Fibroblast of the aortic adventitia (primary cell): ENCODE measurements around the gene MFNG. TPM values are rescaled to one million over a fixed set of nuclear protein-coding genes. Genes with fewer than 3 reads are reported as not detected.
A peak's percentile ranks its signal among the peaks of the same experiment; 100 is the strongest.
"Not testable (repeated sequence)": the region's sequence is repeated elsewhere in the genome, so short reads cannot be mapped to it uniquely, and the experiment has no call there.

Experiments used
- DNase-seq: peaks from one replicate; pipeline ENCODE4 v3.0.0-alpha.2; 2010; ENCODE audit warnings: low read depth
- H3K4me3 ChIP-seq: 2 replicates; pipeline ENCODE4 v1.5.1; 2011; ENCODE audit warnings: low read depth, mild to moderate bottlenecking, control low read depth, low read length, moderate library complexity
- CTCF ChIP-seq: IDR thresholded peaks from 2 replicates; pipeline ENCODE4 v1.5.1; 2011; ENCODE audit warnings: mild to moderate bottlenecking, low read length, control low read depth, inconsistent platforms; ENCODE audit not compliant: insufficient read depth
- total RNA-seq: library from RNA; depleted of rRNA; stranded (reverse); fragments of >200 nt; gene quantifications from 2 replicates; pipeline ENCODE4 v1.2.3, GENCODE V29; 2012; ENCODE audit warnings: low replicate concordance

MFNG gene
- 0.16 and 0.36 TPM in 2 replicates for total RNA-seq

- H3K4me3 ChIP-seq: no peak within 1 kb of the TSS
- no peak for TF ChIP-seq CTCF
- peak; percentile 9 for DNase-seq
Measured at GRCh38 chr22:37486224-37486845, at the start of gene MFNG. MFNG (minus strand) TSS chr22:37486384; CDS start chr22:37486177, 207 bp downstream.

GRCh38 chr22:37535159-37535558 is 49.0 kb upstream of the MFNG start:
- no peak overlapping the region for H3K4me3 ChIP-seq
- DNase-seq: no peak
- no peak for TF ChIP-seq CTCF

- H3K4me3 ChIP-seq: no peak overlapping the region
- no peak for TF ChIP-seq CTCF
- DNase-seq: no peak
Measured at GRCh38 chr22:37534445-37534844, 48.3 kb upstream of the MFNG start.

- H3K4me3 ChIP-seq: no peak overlapping the region
- TF ChIP-seq CTCF: no peak
- peak; percentile 87 for DNase-seq
Measured at GRCh38 chr22:37533995-37534394, 47.8 kb upstream of the MFNG start.

- TF ChIP-seq CTCF: no peak
- no peak for DNase-seq
- H3K4me3 ChIP-seq: no peak overlapping the region
Measured at GRCh38 chr22:37529652-37530345, 43.6 kb upstream of the MFNG start.

GRCh38 chr22:37527952-37528351 is 41.8 kb upstream of the MFNG start:
- H3K4me3 ChIP-seq, DNase-seq: not testable (repeated sequence)

GRCh38 chr22:37527081-37527752 is 41.0 kb upstream of the MFNG start:
- DNase-seq, H3K4me3 ChIP-seq: not testable (repeated sequence)
